ENCODE results near the gene AKT1S1.

The AKT1S1 gene

GRCh38 chr19:49855277-49855675 lies 21.9 kb downstream of the AKT1S1 start:
- no peak for DNase-seq (ENCODE audit: low read depth in 4 of 4, low spot score in 1 of 4)

GRCh38 chr19:49854378-49855263 lies 22.5 kb downstream of the AKT1S1 start:
- no peak for DNase-seq (ENCODE audit: low read depth in 4 of 4, low spot score in 1 of 4)

GRCh38 chr19:49853852-49854377 lies 23.2 kb downstream of the AKT1S1 start:
- no peak for DNase-seq (ENCODE audit: low read depth in 4 of 4, low spot score in 1 of 4)

- DNase-seq (ENCODE audit: low read depth in 4 of 4, low spot score in 1 of 4) = no peak
Observed at GRCh38 chr19:49852631-49853126, 24.5 kb downstream of the AKT1S1 start.

GRCh38 chr19:49851456-49852259 lies 25.5 kb downstream of the AKT1S1 start:
- no peak for DNase-seq (ENCODE audit: low read depth in 4 of 4, low spot score in 1 of 4)

- peak; percentile 78 to 85 (median 80) for DNase-seq (ENCODE audit: low read depth in 4 of 4, low spot score in 1 of 4)
Observed at GRCh38 chr19:49850487-49851342, 26.4 kb downstream of the AKT1S1 start, which contains the start of gene PTOV1. Gene PTOV1, plus strand, starts transcription at chr19:49851159.

GRCh38 chr19:49850221-49850486 lies 27.0 kb downstream of the AKT1S1 start:
- no peak for DNase-seq (ENCODE audit: low read depth in 4 of 4, low spot score in 1 of 4)

GRCh38 chr19:49849433-49850220 lies 27.5 kb downstream of the AKT1S1 start:
- no peak for DNase-seq (ENCODE audit: low read depth in 4 of 4, low spot score in 1 of 4)

GRCh38 chr19:49848938-49849337 lies 28.2 kb downstream of the AKT1S1 start:
- no peak for DNase-seq (ENCODE audit: low read depth in 4 of 4, low spot score in 1 of 4)

- no peak for DNase-seq (ENCODE audit: low read depth in 4 of 4, low spot score in 1 of 4)
Observed at GRCh38 chr19:49847731-49848696, 29.1 kb downstream of the AKT1S1 start.

GRCh38 chr19:49846408-49846807 lies 30.7 kb downstream of the AKT1S1 start:
- DNase-seq (ENCODE audit: low read depth in 4 of 4, low spot score in 1 of 4) = no peak

- no peak for DNase-seq (ENCODE audit: low read depth in 4 of 4, low spot score in 1 of 4)
Observed at GRCh38 chr19:49845414-49845813, 31.7 kb downstream of the AKT1S1 start.

GRCh38 chr19:49844138-49845095 lies 32.7 kb downstream of the AKT1S1 start:
- no peak for DNase-seq (ENCODE audit: low read depth in 4 of 4, low spot score in 1 of 4)

- no peak for DNase-seq (ENCODE audit: low read depth in 4 of 4, low spot score in 1 of 4)
Observed at GRCh38 chr19:49843265-49843664, 33.9 kb downstream of the AKT1S1 start.

GRCh38 chr19:49840736-49841249 lies 36.4 kb downstream of the AKT1S1 start:
- DNase-seq (ENCODE audit: low read depth in 4 of 4, low spot score in 1 of 4) = no peak

- no peak for DNase-seq (ENCODE audit: low read depth in 4 of 4, low spot score in 1 of 4)
Observed at GRCh38 chr19:49840321-49840720, 36.8 kb downstream of the AKT1S1 start.

GRCh38 chr19:49839713-49840112 lies 37.4 kb downstream of the AKT1S1 start:
- no peak for DNase-seq (ENCODE audit: low read depth in 4 of 4, low spot score in 1 of 4)
